H9 (cell line): ENCODE results near the gene PTPRN2. TPM values are rescaled to one million over a fixed set of nuclear protein-coding genes. Genes with fewer than 3 reads are reported as not detected.

Source experiments
- DNase-seq: peaks from one replicate; pipeline ENCODE4 v3.0.0-alpha.2; 2017
- H2AFZ ChIP-seq: one replicate; pipeline ENCODE4 v1.6.1; 2013; ENCODE audit warnings: mild to moderate bottlenecking, low read length, control low read depth, moderate library complexity
- H2AK5ac ChIP-seq: 2 replicates; pipeline ENCODE4 v1.6.1; 2013; ENCODE audit warnings: low read length, control low read depth, mixed read lengths; ENCODE audit not compliant: insufficient read length
- H2BK120ac ChIP-seq: one replicate; pipeline ENCODE4 v1.6.1; 2013; ENCODE audit warnings: low read depth, mild to moderate bottlenecking, low read length, control low read depth, inconsistent platforms; ENCODE audit not compliant: poor library complexity, severe bottlenecking
- H2BK12ac ChIP-seq: 2 replicates; pipeline ENCODE4 v1.6.1; 2013; ENCODE audit warnings: low read length, control low read depth, mixed read lengths, low read depth; ENCODE audit not compliant: insufficient read length
- H2BK15ac ChIP-seq: 2 replicates; pipeline ENCODE4 v1.6.1; 2013; ENCODE audit warnings: low read depth, low read length, control low read depth
- H2BK20ac ChIP-seq: one replicate; pipeline ENCODE4 v1.6.1; 2013; ENCODE audit warnings: low read depth, mild to moderate bottlenecking, low read length, control low read depth, inconsistent platforms; ENCODE audit not compliant: poor library complexity, severe bottlenecking
- H2BK5ac ChIP-seq: 2 replicates; pipeline ENCODE4 v1.6.1; 2013; ENCODE audit warnings: low read length, control low read depth, mixed read lengths; ENCODE audit not compliant: insufficient read length
- H3K14ac ChIP-seq: 2 replicates; pipeline ENCODE4 v1.6.1; 2013; ENCODE audit warnings: low read length, control low read depth; ENCODE audit not compliant: insufficient read depth
- H3K18ac ChIP-seq: 2 replicates; pipeline ENCODE4 v1.6.1; 2013; ENCODE audit warnings: low read depth, mild to moderate bottlenecking, mixed read lengths, low read length, control low read depth; ENCODE audit not compliant: insufficient read length
- H3K23ac ChIP-seq: 2 replicates; pipeline ENCODE4 v1.6.1; 2013; ENCODE audit warnings: low read length, control low read depth, mixed read lengths, low read depth; ENCODE audit not compliant: insufficient read length
- H3K23me2 ChIP-seq: 2 replicates; pipeline ENCODE4 v1.6.1; 2013; ENCODE audit warnings: low read depth, mild to moderate bottlenecking, mixed read lengths, low read length, control low read depth; ENCODE audit not compliant: insufficient read length, poor library complexity, severe bottlenecking
- H3K27ac ChIP-seq: 2 replicates; pipeline ENCODE4 v1.5.1; 2013; ENCODE audit warnings: low read length, control low read depth, mixed read lengths, low read depth; ENCODE audit not compliant: insufficient read length
- H3K27me3 ChIP-seq: 2 replicates; pipeline ENCODE4 v1.6.1; 2013; ENCODE audit warnings: low read length, control low read depth, inconsistent platforms; ENCODE audit not compliant: insufficient read depth
- H3K4ac ChIP-seq: 2 replicates; pipeline ENCODE4 v1.6.1; 2013; ENCODE audit warnings: low read depth, mild to moderate bottlenecking, control low read depth, inconsistent platforms, low read length, moderate library complexity
- H3K4me1 ChIP-seq: 2 replicates; pipeline ENCODE4 v1.6.1; 2013; ENCODE audit warnings: low read length, control low read depth, inconsistent platforms; ENCODE audit not compliant: insufficient read depth
- H3K4me2 ChIP-seq: 2 replicates; pipeline ENCODE4 v1.6.1; 2013; ENCODE audit warnings: low read length, control low read depth, mixed read lengths; ENCODE audit not compliant: insufficient read length, insufficient read depth
- H3K56ac ChIP-seq: 2 replicates; pipeline ENCODE4 v1.6.1; 2013; ENCODE audit warnings: low read depth, mild to moderate bottlenecking, mixed read lengths, low read length, control low read depth; ENCODE audit not compliant: insufficient read length
- H3K79me1 ChIP-seq: 2 replicates; pipeline ENCODE4 v1.6.1; 2013; ENCODE audit warnings: low read depth, mild to moderate bottlenecking, moderate library complexity, low read length, control low read depth, inconsistent platforms; ENCODE audit not compliant: insufficient read depth, poor library complexity, severe bottlenecking
- H3K79me2 ChIP-seq: 2 replicates; pipeline ENCODE4 v1.6.1; 2013; ENCODE audit warnings: low read length, control low read depth, inconsistent platforms; ENCODE audit not compliant: insufficient read depth
- H3K9ac ChIP-seq: 2 replicates; pipeline ENCODE4 v1.6.1; 2013; ENCODE audit warnings: low read length, control low read depth, mixed read lengths; ENCODE audit not compliant: insufficient read length; ENCODE audit errors: extremely low read depth
- H3K9me3 ChIP-seq: one replicate; pipeline ENCODE4 v1.6.1; 2013; ENCODE audit warnings: low read depth, low read length, inconsistent platforms; ENCODE audit not compliant: control insufficient read depth
- H3T11ph ChIP-seq: one replicate; pipeline ENCODE4 v1.6.1; 2013; ENCODE audit warnings: mild to moderate bottlenecking, low read length, control low read depth, inconsistent platforms
- H4K20me1 ChIP-seq: one replicate; pipeline ENCODE4 v1.6.1; 2013; ENCODE audit not compliant: control insufficient read depth, insufficient read length, insufficient read depth
- H4K5ac ChIP-seq: 2 replicates; pipeline ENCODE4 v1.6.1; 2013; ENCODE audit warnings: low read depth, mild to moderate bottlenecking, mixed read lengths, low read length, control low read depth; ENCODE audit not compliant: insufficient read length
- H4K8ac ChIP-seq: replicated peaks from 2 replicates; pipeline ENCODE4 v1.6.1; 2013; ENCODE audit warnings: low read length, control low read depth, mixed read lengths, low read depth; ENCODE audit not compliant: insufficient read length
- H4K91ac ChIP-seq: 2 replicates; pipeline ENCODE4 v1.6.1; 2013; ENCODE audit warnings: low read depth, mild to moderate bottlenecking, moderate library complexity, mixed read lengths, low read length, control low read depth; ENCODE audit not compliant: insufficient read length
- H3K27ac Mint-ChIP-seq, 3 experiments: 2 replicates in 2 of 3; 3 replicates in 1 of 3; pipeline ENCODE4 v1.8.0; 2020 to 2021; ENCODE audit warnings: mixed read lengths in 3 of 3, mild to moderate bottlenecking in 1 of 3, moderate library complexity in 1 of 3
- H3K27me3 Mint-ChIP-seq: 2 replicates; pipeline ENCODE4 v1.8.0; 2021; ENCODE audit warnings: low read depth, mild to moderate bottlenecking, moderate library complexity, mixed read lengths
- H3K36me3 Mint-ChIP-seq, 3 experiments: 2 replicates in 2 of 3; 3 replicates in 1 of 3; pipeline ENCODE4 v1.8.0; 2020 to 2021; ENCODE audit warnings: low read depth in 3 of 3, mixed read lengths in 3 of 3; ENCODE audit not compliant: insufficient read depth in 1 of 3
- H3K4me1 Mint-ChIP-seq, 2 experiments: 2 replicates each; pipeline ENCODE4 v1.8.0; 2020; ENCODE audit warnings: mixed read lengths in 2 of 2
- H3K4me3 Mint-ChIP-seq, 2 experiments: 2 replicates in 1 of 2; 3 replicates in 1 of 2; pipeline ENCODE4 v1.8.0; 2020 to 2021; ENCODE audit warnings: mild to moderate bottlenecking in 2 of 2, mixed read lengths in 2 of 2, moderate library complexity in 1 of 2
- H3K9me3 Mint-ChIP-seq, 2 experiments: 2 replicates in 1 of 2; 3 replicates in 1 of 2; pipeline ENCODE4 v1.8.0; 2020; ENCODE audit warnings: mild to moderate bottlenecking in 2 of 2, mixed read lengths in 2 of 2, moderate library complexity in 1 of 2
- CTCF ChIP-seq: fragments of 200-600 bp; sonication (generic); conservative IDR thresholded peaks from 3 replicates; pipeline ENCODE4 v1.8.0; 2021; ENCODE audit warnings: antibody characterized with exemption, mild to moderate bottlenecking
- WGBS: extraction: QIAGEN DNeasy Blood & Tissue Kit; methylation state at CpG from one replicate; pipeline ENCODE4 v1.1.7; 2013; ENCODE audit warnings: missing lambda C conversion rate, low lambda C conversion rate, mixed read lengths; ENCODE audit not compliant: insufficient read length; ENCODE audit errors: extremely low coverage; 5-methylcytosine and 5-hydroxymethylcytosine counted together
- total RNA-seq: library from RNA; stranded (reverse); gene quantifications from 2 replicates; pipeline ENCODE4 v1.2.1, GENCODE V29; 2021

The PTPRN2 gene
- total RNA-seq, 1 experiment from 2014 or later: 5.2 TPM

- Histone ChIP-seq H3K27ac (no peak overlapping the region), H3T11ph (no peak overlapping the region), H4K5ac (no peak overlapping the region), H2BK12ac (no peak overlapping the region), H3K4me2 (no peak overlapping the region), H4K91ac (no peak overlapping the region), H3K23ac (no peak overlapping the region), H3K4me1 (no peaks in the 10 kb centered on the region; the same call in 1 of the 2 replicates), H3K14ac (no peak overlapping the region), H3K9ac (no peak overlapping the region), H3K79me1 (no peaks in the 10 kb centered on the region), H3K4ac (no peak overlapping the region), H4K8ac (no peak overlapping the region), H2AK5ac (no peak overlapping the region), H2BK15ac (no peak overlapping the region), H4K20me1 (no peaks in the 10 kb centered on the region), H2BK5ac (no peak overlapping the region), H2BK120ac (no peak overlapping the region), H3K56ac (no peak overlapping the region), H3K9me3 (no peaks in the 10 kb centered on the region), H3K23me2 (no peaks in the 10 kb centered on the region), H3K79me2 (no peaks in the 10 kb centered on the region), H3K27me3 (no peaks in the 10 kb centered on the region), H2AFZ (no peak overlapping the region), H2BK20ac (no peak overlapping the region), H3K18ac (no peak overlapping the region)
- peaks cover 14 to 22% of the 10 kb centered on the region in 2 experiments for H3K4me1 Mint-ChIP-seq
- no peak overlapping the region for H3K4me3 Mint-ChIP-seq
- TF ChIP-seq CTCF: no peak
- no peak overlapping the region for H3K27ac Mint-ChIP-seq
- no peaks in the 10 kb centered on the region; a peak in 1 of 5 replicates for H3K9me3 Mint-ChIP-seq
- WGBS: no CpG with 5 or more reads among the region's 13 CpGs
- peaks cover 8% of the 10 kb centered on the region for H3K27me3 Mint-ChIP-seq
- DNase-seq: no peak
- peaks cover 0 to 2% (median 0%) of the 10 kb centered on the region in 3 experiments; a peak in 1 of 7 replicates for H3K36me3 Mint-ChIP-seq
Measured at GRCh38 chr7:157853789-157854065, 733.9 kb downstream of the PTPRN2 start.
